ENCODE measurements around the gene TTBK2. TPM values are rescaled to one million over a fixed set of nuclear protein-coding genes. Genes with fewer than 3 reads are reported as not detected.
A peak's percentile ranks its signal among the peaks of the same experiment; 100 is the strongest.

The TTBK2 gene
- total and polyA plus RNA-seq, 8 donors: 12.4 to 15.8 (median 13.8) TPM

GRCh38 chr15:42733027-42733426 lies 187.6 kb downstream of the TTBK2 start:
- no peaks in the 10 kb centered on the region for H3K27me3 ChIP-seq
- no peak overlapping the region for H3K4me3 ChIP-seq
- no peak overlapping the region for H3K27ac ChIP-seq
- ATAC-seq: no peak
- no peak for TF ChIP-seq CTCF (IDR thresholded peaks at IDR 0.05)
- no peaks in the 10 kb centered on the region for H3K9me3 ChIP-seq
- peaks cover 0 to 64% of the 10 kb centered on the region in 2 donors for H3K36me3 ChIP-seq
- no peak for DNase-seq
- peaks cover 6 to 24% of the 10 kb centered on the region in 2 donors for H3K4me1 ChIP-seq
- intact Hi-C loops (cut with DNase I): no loop called here

GRCh38 chr15:42732095-42732827 lies 188.3 kb downstream of the TTBK2 start:
- intact Hi-C loops (cut with DNase I): no loop called here
- Histone ChIP-seq H3K36me3 (peaks cover 0 to 71% of the 10 kb centered on the region in 2 donors), H3K4me3 (no peak overlapping the region), H3K9me3 (no peaks in the 10 kb centered on the region), H3K27ac (no peak overlapping the region), H3K27me3 (no peaks in the 10 kb centered on the region), H3K4me1 (peaks cover 9 to 18% of the 10 kb centered on the region in 2 donors)
- no peak for ATAC-seq
- peak in 1 of 4 donors; percentile 35 for DNase-seq
- TF ChIP-seq CTCF (IDR thresholded peaks at IDR 0.05): no peak

GRCh38 chr15:42731461-42731860 lies 189.1 kb downstream of the TTBK2 start:
- ATAC-seq: no peak
- Histone ChIP-seq H3K36me3 (peaks cover 0 to 79% of the 10 kb centered on the region in 2 donors), H3K4me3 (no peak overlapping the region), H3K4me1 (peaks cover 9 to 16% of the 10 kb centered on the region in 2 donors), H3K9me3 (no peaks in the 10 kb centered on the region), H3K27ac (no peak overlapping the region), H3K27me3 (no peaks in the 10 kb centered on the region)
- TF ChIP-seq CTCF (IDR thresholded peaks at IDR 0.05): no peak
- intact Hi-C loops (cut with DNase I): no loop called here
- DNase-seq: peak in 1 of 4 donors; percentile 43

GRCh38 chr15:42730536-42730935 lies 190.0 kb downstream of the TTBK2 start:
- ATAC-seq (no peak), DNase-seq (peak in 1 of 4 donors; percentile 55)
- no peak for TF ChIP-seq CTCF (IDR thresholded peaks at IDR 0.05)

GRCh38 chr15:42730135-42730534 lies 190.4 kb downstream of the TTBK2 start:
- intact Hi-C loops (cut with DNase I): no loop called here
- DNase-seq (peak in 1 of 4 donors; percentile 47), ATAC-seq (no peak)
- no peak for TF ChIP-seq CTCF (IDR thresholded peaks at IDR 0.05)
- no peaks in the 10 kb centered on the region for H3K9me3 ChIP-seq
- peaks cover 3% of the 10 kb centered on the region in 2 donors for H3K4me1 ChIP-seq
- H3K27me3 ChIP-seq: no peaks in the 10 kb centered on the region
- no peak overlapping the region for H3K4me3 ChIP-seq
- peaks cover 0 to 93% of the 10 kb centered on the region in 2 donors for H3K36me3 ChIP-seq
- H3K27ac ChIP-seq: no peak overlapping the region

More at GRCh38 chr15:42730536-42730935, 190.0 kb downstream of the TTBK2 start:
- H3K36me3 ChIP-seq: peaks cover 0 to 89% of the 10 kb centered on the region in 2 donors
- H3K27me3 ChIP-seq: no peaks in the 10 kb centered on the region
- intact Hi-C loops (cut with DNase I): no loop called here
- no peak overlapping the region for H3K4me3 ChIP-seq
- H3K27ac ChIP-seq: no peak overlapping the region
- no peaks in the 10 kb centered on the region for H3K9me3 ChIP-seq
- peaks cover 3 to 7% of the 10 kb centered on the region in 2 donors for H3K4me1 ChIP-seq

All from left lung (tissue), 10 donors.